Measurements from ENCODE around the gene OMD.

The OMD gene

DNA sequence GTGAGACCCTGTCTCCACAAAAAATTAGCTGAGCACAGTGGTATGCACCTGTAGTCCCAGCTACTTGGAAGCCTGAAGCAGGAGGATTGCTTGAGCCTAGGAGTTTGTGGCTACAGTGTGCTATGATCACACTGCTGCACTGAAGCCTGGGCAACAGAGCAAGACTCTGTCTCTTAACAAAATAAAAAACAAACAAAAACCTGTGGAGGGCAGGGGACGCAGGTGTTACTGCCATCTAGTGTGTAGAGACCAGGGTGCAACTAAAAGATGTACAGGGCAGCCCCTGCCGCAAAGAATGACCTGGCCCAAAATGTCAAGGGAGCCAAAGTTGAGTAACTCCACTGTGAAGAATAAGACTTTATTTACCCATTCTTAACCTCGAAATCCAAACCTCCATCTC lies 30.9 kb upstream of the OMD start:
- ATAC-seq (ENCODE audit: insufficient read depth, low read depth) (no peak; the same call in 2 of the 3 replicates), DNase-seq (no peak)
- Histone ChIP-seq H3K27ac (ENCODE audit: low read length) (no peak overlapping the region), H3K36me3 (ENCODE audit: insufficient read depth, low read length) (no peaks in the 10 kb centered on the region), H3K79me2 (ENCODE audit: insufficient read depth, low read length) (no peaks in the 10 kb centered on the region), H3K4me3 (ENCODE audit: low read depth in 1 of 2, low read length in 2 of 2) (no peak overlapping the region), H3K9ac (ENCODE audit: low read depth, low read length) (no peak overlapping the region), H2AFZ (ENCODE audit: low read depth, low read length) (no peak overlapping the region), H3K27me3 (ENCODE audit: insufficient read depth, low read length, poor library complexity) (no peaks in the 10 kb centered on the region), H3K9me3 (ENCODE audit: insufficient read depth, low read length, severe bottlenecking) (no peaks in the 10 kb centered on the region), H3K4me2 (ENCODE audit: insufficient read depth, low read length) (no peak overlapping the region), H4K20me1 (ENCODE audit: insufficient read depth, low read length) (no peaks in the 10 kb centered on the region), H3K4me1 (ENCODE audit: insufficient read depth, low read length) (no peaks in the 10 kb centered on the region)
- TF ChIP-seq EZH2 (IDR thresholded peaks at IDR 0.05; ENCODE audit: borderline replicate concordance, low read depth, low read length, severe bottlenecking): no peak
- TF ChIP-seq, protein P1, sequence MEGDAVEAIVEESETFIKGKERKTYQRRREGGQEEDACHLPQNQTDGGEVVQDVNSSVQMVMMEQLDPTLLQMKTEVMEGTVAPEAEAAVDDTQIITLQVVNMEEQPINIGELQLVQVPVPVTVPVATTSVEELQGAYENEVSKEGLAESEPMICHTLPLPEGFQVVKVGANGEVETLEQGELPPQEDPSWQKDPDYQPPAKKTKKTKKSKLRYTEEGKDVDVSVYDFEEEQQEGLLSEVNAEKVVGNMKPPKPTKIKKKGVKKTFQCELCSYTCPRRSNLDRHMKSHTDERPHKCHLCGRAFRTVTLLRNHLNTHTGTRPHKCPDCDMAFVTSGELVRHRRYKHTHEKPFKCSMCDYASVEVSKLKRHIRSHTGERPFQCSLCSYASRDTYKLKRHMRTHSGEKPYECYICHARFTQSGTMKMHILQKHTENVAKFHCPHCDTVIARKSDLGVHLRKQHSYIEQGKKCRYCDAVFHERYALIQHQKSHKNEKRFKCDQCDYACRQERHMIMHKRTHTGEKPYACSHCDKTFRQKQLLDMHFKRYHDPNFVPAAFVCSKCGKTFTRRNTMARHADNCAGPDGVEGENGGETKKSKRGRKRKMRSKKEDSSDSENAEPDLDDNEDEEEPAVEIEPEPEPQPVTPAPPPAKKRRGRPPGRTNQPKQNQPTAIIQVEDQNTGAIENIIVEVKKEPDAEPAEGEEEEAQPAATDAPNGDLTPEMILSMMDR (IDR thresholded peaks at IDR 0.05; ENCODE audit: borderline replicate concordance, extremely low read depth, low read length, poor library complexity, severe bottlenecking): peak; percentile 51

DNA sequence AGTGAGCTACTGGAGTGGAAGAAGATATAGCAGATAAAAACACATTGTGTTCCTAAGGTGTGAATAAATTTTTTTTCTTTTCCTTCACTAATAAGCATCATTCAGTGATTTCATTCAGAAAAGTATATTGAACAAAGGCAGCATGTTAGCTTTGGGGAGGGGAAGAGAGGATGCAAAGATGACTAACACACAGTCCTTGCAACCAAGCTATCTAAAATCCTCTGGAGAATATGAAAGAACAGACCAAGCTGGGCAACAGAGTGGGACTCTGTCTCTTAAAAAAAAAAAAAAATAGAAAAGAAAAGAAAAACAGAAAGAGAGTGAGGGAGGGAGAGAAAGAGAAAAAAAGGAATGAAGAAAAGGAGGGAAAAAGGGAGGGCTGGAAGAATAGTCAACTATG lies 22.3 kb upstream of the OMD start:
- Histone ChIP-seq H3K36me3 (ENCODE audit: insufficient read depth, low read length) (no peaks in the 10 kb centered on the region), H3K27ac (ENCODE audit: low read length) (no peak overlapping the region), H2AFZ (ENCODE audit: low read depth, low read length) (no peak overlapping the region), H4K20me1 (ENCODE audit: insufficient read depth, low read length) (no peaks in the 10 kb centered on the region), H3K79me2 (ENCODE audit: insufficient read depth, low read length) (no peaks in the 10 kb centered on the region), H3K4me3 (ENCODE audit: low read depth in 1 of 2, low read length in 2 of 2) (no peak overlapping the region), H3K4me2 (ENCODE audit: insufficient read depth, low read length) (no peak overlapping the region), H3K9me3 (ENCODE audit: insufficient read depth, low read length, severe bottlenecking) (no peaks in the 10 kb centered on the region), H3K9ac (ENCODE audit: low read depth, low read length) (no peak overlapping the region), H3K4me1 (ENCODE audit: insufficient read depth, low read length) (no peaks in the 10 kb centered on the region), H3K27me3 (ENCODE audit: insufficient read depth, low read length, poor library complexity) (no peaks in the 10 kb centered on the region)
- no peak for TF ChIP-seq EZH2 (IDR thresholded peaks at IDR 0.05; ENCODE audit: borderline replicate concordance, low read depth, low read length, severe bottlenecking)
- TF ChIP-seq, protein P1 (IDR thresholded peaks at IDR 0.05; ENCODE audit: borderline replicate concordance, extremely low read depth, low read length, poor library complexity, severe bottlenecking): no peak
- DNase-seq: no peak
- ATAC-seq (ENCODE audit: insufficient read depth, low read depth): no peak

DNA sequence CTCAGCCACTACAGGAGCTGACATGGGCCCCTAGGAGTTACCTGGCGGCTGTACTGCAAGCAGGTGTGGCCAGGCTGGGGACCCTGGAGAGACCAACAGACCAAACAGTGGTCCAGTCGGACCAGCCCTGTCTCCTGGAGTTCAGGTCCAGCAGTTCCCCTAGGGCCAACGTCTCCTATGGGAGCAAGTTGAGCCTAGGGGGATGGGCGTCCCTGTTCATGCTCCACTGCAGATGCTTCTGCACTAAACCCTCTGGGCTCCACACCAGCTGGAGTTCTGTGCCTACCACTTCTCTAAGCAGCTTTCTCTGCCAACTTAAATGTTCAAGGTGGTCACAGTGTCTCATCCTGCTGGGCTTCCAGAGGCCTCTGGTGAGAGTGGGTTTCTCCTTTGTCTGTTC lies 20.6 kb upstream of the OMD start:
- ATAC-seq (ENCODE audit: insufficient read depth, low read depth): no peak
- TF ChIP-seq, protein P1 (IDR thresholded peaks at IDR 0.05; ENCODE audit: borderline replicate concordance, extremely low read depth, low read length, poor library complexity, severe bottlenecking): no peak
- no peak for TF ChIP-seq EZH2 (IDR thresholded peaks at IDR 0.05; ENCODE audit: borderline replicate concordance, low read depth, low read length, severe bottlenecking)
- Histone ChIP-seq H3K79me2 (ENCODE audit: insufficient read depth, low read length) (no peaks in the 10 kb centered on the region), H3K27me3 (ENCODE audit: insufficient read depth, low read length, poor library complexity) (no peaks in the 10 kb centered on the region), H3K4me1 (ENCODE audit: insufficient read depth, low read length) (no peaks in the 10 kb centered on the region), H3K9me3 (ENCODE audit: insufficient read depth, low read length, severe bottlenecking) (no peaks in the 10 kb centered on the region), H3K36me3 (ENCODE audit: insufficient read depth, low read length) (no peaks in the 10 kb centered on the region), H3K27ac (ENCODE audit: low read length) (no peak overlapping the region), H2AFZ (ENCODE audit: low read depth, low read length) (no peak overlapping the region), H3K9ac (ENCODE audit: low read depth, low read length) (no peak overlapping the region), H4K20me1 (ENCODE audit: insufficient read depth, low read length) (no peaks in the 10 kb centered on the region), H3K4me2 (ENCODE audit: insufficient read depth, low read length) (no peak overlapping the region), H3K4me3 (ENCODE audit: low read depth in 1 of 2, low read length in 2 of 2) (no peak overlapping the region)
- DNase-seq: no peak

DNA sequence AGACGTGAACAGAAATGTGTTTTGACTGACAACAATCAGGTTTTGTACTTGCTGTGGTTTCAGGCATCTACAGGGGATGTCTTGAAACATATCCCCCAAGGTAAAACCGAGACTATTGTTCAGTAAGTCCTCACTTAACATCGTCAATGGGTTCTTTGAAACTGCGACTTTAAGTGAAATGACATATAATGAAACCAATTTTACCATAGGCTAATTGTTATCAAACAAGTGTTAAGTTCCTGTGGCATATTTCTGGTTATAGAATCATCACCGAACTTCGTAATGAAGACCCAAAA lies 16.4 kb upstream of the OMD start:
- Histone ChIP-seq H3K4me1 (ENCODE audit: insufficient read depth, low read length) (no peaks in the 10 kb centered on the region), H3K27ac (ENCODE audit: low read length) (no peak overlapping the region), H3K9ac (ENCODE audit: low read depth, low read length) (no peak overlapping the region), H3K36me3 (ENCODE audit: insufficient read depth, low read length) (no peaks in the 10 kb centered on the region), H3K79me2 (ENCODE audit: insufficient read depth, low read length) (no peaks in the 10 kb centered on the region), H3K4me2 (ENCODE audit: insufficient read depth, low read length) (no peak overlapping the region), H4K20me1 (ENCODE audit: insufficient read depth, low read length) (no peaks in the 10 kb centered on the region), H3K27me3 (ENCODE audit: insufficient read depth, low read length, poor library complexity) (no peaks in the 10 kb centered on the region), H2AFZ (ENCODE audit: low read depth, low read length) (no peak overlapping the region), H3K4me3 (ENCODE audit: low read depth in 1 of 2, low read length in 2 of 2) (no peak overlapping the region), H3K9me3 (ENCODE audit: insufficient read depth, low read length, severe bottlenecking) (no peaks in the 10 kb centered on the region)
- ATAC-seq (ENCODE audit: insufficient read depth, low read depth): no peak
- TF ChIP-seq, protein P1 (IDR thresholded peaks at IDR 0.05; ENCODE audit: borderline replicate concordance, extremely low read depth, low read length, poor library complexity, severe bottlenecking): no peak
- TF ChIP-seq EZH2 (IDR thresholded peaks at IDR 0.05; ENCODE audit: borderline replicate concordance, low read depth, low read length, severe bottlenecking): no peak
- no peak for DNase-seq
